Measurements from ENCODE around the gene SIGLEC12.

DNA sequence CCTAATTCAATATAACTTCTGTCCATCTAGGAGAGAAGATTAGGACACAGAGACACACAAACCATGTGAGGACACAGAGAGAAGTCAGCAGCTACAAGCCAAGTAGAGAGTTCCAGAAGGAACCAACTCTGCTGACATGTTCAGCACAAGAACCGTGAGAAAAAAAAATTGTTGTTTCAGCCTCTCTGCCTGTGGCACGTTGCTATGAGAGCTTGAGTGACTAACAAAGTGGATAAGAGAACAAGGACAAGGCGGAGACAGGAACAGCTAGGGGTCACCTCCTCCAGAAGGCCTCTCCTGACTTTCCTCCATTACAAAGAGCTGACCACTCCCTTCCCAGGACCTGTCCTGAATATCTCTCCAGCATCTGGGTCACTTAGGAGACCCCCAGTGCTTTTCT lies 5.6 kb upstream of the SIGLEC12 start:
- TF ChIP-seq POLR2A (IDR thresholded peaks at IDR 0.05) (no peak), POLR2AphosphoS5 (IDR thresholded peaks at IDR 0.05) (no peak)
- TF ChIP-seq, protein P1, sequence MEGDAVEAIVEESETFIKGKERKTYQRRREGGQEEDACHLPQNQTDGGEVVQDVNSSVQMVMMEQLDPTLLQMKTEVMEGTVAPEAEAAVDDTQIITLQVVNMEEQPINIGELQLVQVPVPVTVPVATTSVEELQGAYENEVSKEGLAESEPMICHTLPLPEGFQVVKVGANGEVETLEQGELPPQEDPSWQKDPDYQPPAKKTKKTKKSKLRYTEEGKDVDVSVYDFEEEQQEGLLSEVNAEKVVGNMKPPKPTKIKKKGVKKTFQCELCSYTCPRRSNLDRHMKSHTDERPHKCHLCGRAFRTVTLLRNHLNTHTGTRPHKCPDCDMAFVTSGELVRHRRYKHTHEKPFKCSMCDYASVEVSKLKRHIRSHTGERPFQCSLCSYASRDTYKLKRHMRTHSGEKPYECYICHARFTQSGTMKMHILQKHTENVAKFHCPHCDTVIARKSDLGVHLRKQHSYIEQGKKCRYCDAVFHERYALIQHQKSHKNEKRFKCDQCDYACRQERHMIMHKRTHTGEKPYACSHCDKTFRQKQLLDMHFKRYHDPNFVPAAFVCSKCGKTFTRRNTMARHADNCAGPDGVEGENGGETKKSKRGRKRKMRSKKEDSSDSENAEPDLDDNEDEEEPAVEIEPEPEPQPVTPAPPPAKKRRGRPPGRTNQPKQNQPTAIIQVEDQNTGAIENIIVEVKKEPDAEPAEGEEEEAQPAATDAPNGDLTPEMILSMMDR (IDR thresholded peaks at IDR 0.05) = no peak

Data from prostate gland (tissue), 2 donors.